HepG2 (cell line): ENCODE data around the gene XRCC2. TPM values are rescaled to one million over a fixed set of nuclear protein-coding genes. Genes with fewer than 3 reads are reported as not detected.
A peak's percentile ranks its signal among the peaks of the same experiment; 100 is the strongest.

Experiments
- AKAP8 ChIP-seq: sonication (generic); formaldehyde crosslinking; IDR thresholded peaks from 2 replicates; pipeline ENCODE4 v1.5.1; 2020; ENCODE audit warnings: mild to moderate bottlenecking, missing genetic modification reagents
- BORCS8-MEF2B ChIP-seq: sonication (generic); formaldehyde crosslinking; IDR thresholded peaks from 2 replicates; pipeline ENCODE4 v1.8.0; 2022; ENCODE audit warnings: mild to moderate bottlenecking, missing genetic modification reagents
- CC2D1A ChIP-seq: sonication (generic); formaldehyde crosslinking; IDR thresholded peaks from 2 replicates; pipeline ENCODE4 v1.8.1; 2023; ENCODE audit warnings: mild to moderate bottlenecking, missing genetic modification reagents
- FIP1L1 ChIP-seq: fragments of 200-400 bp; formaldehyde crosslinking; IDR thresholded peaks from 2 replicates; pipeline ENCODE4 v1.6.1; 2018; ENCODE audit warnings: low read depth, mild to moderate bottlenecking, low read length, moderate library complexity, borderline replicate concordance; ENCODE audit not compliant: insufficient read depth
- HIC2 ChIP-seq: sonication (generic); formaldehyde crosslinking; IDR thresholded peaks from 2 replicates; pipeline ENCODE4 v1.9.0; 2022; ENCODE audit warnings: low read depth, missing genetic modification reagents
- KDM1A ChIP-seq: IDR thresholded peaks from 2 replicates; pipeline ENCODE4 v1.6.1; 2016; ENCODE audit warnings: missing compliant biosample characterization
- NAIF1 ChIP-seq: sonication (generic); formaldehyde crosslinking; IDR thresholded peaks from 2 replicates; pipeline ENCODE4 v1.5.0; 2020; ENCODE audit warnings: mild to moderate bottlenecking, missing genetic modification reagents, borderline replicate concordance
- PAF1 ChIP-seq: IDR thresholded peaks from 2 replicates; pipeline ENCODE4 v1.6.1; 2016; ENCODE audit warnings: missing genetic modification reagents, missing compliant biosample characterization
- PHF21A ChIP-seq: sonication (generic); formaldehyde crosslinking; IDR thresholded peaks from 2 replicates; pipeline ENCODE4 v1.5.0; 2020; ENCODE audit warnings: mild to moderate bottlenecking, missing genetic modification reagents
- TMF1 ChIP-seq: sonication (generic); formaldehyde crosslinking; IDR thresholded peaks from 2 replicates; pipeline ENCODE4 v1.8.1; 2022; ENCODE audit warnings: low read depth, missing genetic modification reagents
- ZBTB7B ChIP-seq: sonication (generic); formaldehyde crosslinking; IDR thresholded peaks from 2 replicates; pipeline ENCODE4 v1.4.0; 2020; ENCODE audit warnings: missing genetic modification reagents
- ZNF124 ChIP-seq: sonication (generic); formaldehyde crosslinking; IDR thresholded peaks from 2 replicates; pipeline ENCODE4 v1.4.0; 2020; ENCODE audit warnings: missing genetic modification reagents
- ZNF136 ChIP-seq: sonication (generic); formaldehyde crosslinking; IDR thresholded peaks from 2 replicates; pipeline ENCODE4 v1.8.1; 2022; ENCODE audit warnings: low read depth, mild to moderate bottlenecking, moderate library complexity, missing genetic modification reagents
- ZNF552 ChIP-seq: sonication (generic); formaldehyde crosslinking; IDR thresholded peaks from 2 replicates; pipeline ENCODE4 v1.9.0; 2022; ENCODE audit warnings: missing genetic modification reagents, mild to moderate bottlenecking, borderline replicate concordance
- ZNF563 ChIP-seq: sonication (generic); formaldehyde crosslinking; IDR thresholded peaks from 2 replicates; pipeline ENCODE4 v1.8.0; 2022; ENCODE audit warnings: mild to moderate bottlenecking, moderate library complexity, missing genetic modification reagents
- ZNF570 ChIP-seq: sonication (generic); formaldehyde crosslinking; IDR thresholded peaks from 2 replicates; pipeline ENCODE4 v1.4.0; 2020; ENCODE audit warnings: mild to moderate bottlenecking, missing genetic modification reagents, borderline replicate concordance
- ZNF703 ChIP-seq: sonication (generic); formaldehyde crosslinking; IDR thresholded peaks from 2 replicates; pipeline ENCODE4 v1.5.1; 2020; ENCODE audit warnings: missing genetic modification reagents, mild to moderate bottlenecking, moderate library complexity, borderline replicate concordance
- ZNF772 ChIP-seq: sonication (generic); formaldehyde crosslinking; IDR thresholded peaks from 2 replicates; pipeline ENCODE4 v1.5.0; 2020; ENCODE audit warnings: mild to moderate bottlenecking, missing genetic modification reagents
- ZNF781 ChIP-seq: sonication (generic); formaldehyde crosslinking; IDR thresholded peaks from 2 replicates; pipeline ENCODE4 v1.5.1; 2020; ENCODE audit warnings: borderline replicate concordance, mild to moderate bottlenecking, missing genetic modification reagents; ENCODE audit errors: not compliant biosample characterization
- polyA plus RNA-seq, 8 experiments: library from polyadenylated mRNA; depleted of rRNA in 3 of 8; stranded (reverse) in 7 of 8; unstranded in 1 of 8; fragments of >200 nt; fragmentation: Illumina TruSeq in 4 of 8; extraction: Trizol in 4 of 8; gene quantifications; 2 replicates each; pipeline versions ENCODE4 v1.2.1 to v1.2.3, GENCODE V29; 2011 to 2016; ENCODE audit warnings: low read depth in 4 of 8, missing spikeins in 1 of 8, mixed read lengths in 1 of 8; ENCODE audit not compliant: insufficient read depth in 1 of 8
- total RNA-seq, 5 experiments: library from RNA; depleted of rRNA; stranded (reverse); fragments of >200 nt; fragmentation: Illumina TruSeq; extraction: Trizol; gene quantifications; 2 replicates each; pipeline ENCODE4 v1.2.3, GENCODE V29; 2016; ENCODE audit warnings: low read depth in 1 of 5
- TF ChIP-seq, protein P1 (sequence below): sonication (generic); formaldehyde crosslinking; IDR thresholded peaks from 2 replicates; pipeline ENCODE4 v1.4.0; 2020; ENCODE audit warnings: mild to moderate bottlenecking, missing genetic modification reagents
- TF ChIP-seq, protein P2 (sequence below): fragments of 450-650 bp; IDR thresholded peaks from 2 replicates; pipeline ENCODE4 v1.6.1; 2017

XRCC2 gene
- total and polyA plus RNA-seq, 2 of the 13 experiments (the other 11 are each of a cell fraction or from before 2014, with no cell fraction given): 3.8 to 14.5 TPM

DNA sequence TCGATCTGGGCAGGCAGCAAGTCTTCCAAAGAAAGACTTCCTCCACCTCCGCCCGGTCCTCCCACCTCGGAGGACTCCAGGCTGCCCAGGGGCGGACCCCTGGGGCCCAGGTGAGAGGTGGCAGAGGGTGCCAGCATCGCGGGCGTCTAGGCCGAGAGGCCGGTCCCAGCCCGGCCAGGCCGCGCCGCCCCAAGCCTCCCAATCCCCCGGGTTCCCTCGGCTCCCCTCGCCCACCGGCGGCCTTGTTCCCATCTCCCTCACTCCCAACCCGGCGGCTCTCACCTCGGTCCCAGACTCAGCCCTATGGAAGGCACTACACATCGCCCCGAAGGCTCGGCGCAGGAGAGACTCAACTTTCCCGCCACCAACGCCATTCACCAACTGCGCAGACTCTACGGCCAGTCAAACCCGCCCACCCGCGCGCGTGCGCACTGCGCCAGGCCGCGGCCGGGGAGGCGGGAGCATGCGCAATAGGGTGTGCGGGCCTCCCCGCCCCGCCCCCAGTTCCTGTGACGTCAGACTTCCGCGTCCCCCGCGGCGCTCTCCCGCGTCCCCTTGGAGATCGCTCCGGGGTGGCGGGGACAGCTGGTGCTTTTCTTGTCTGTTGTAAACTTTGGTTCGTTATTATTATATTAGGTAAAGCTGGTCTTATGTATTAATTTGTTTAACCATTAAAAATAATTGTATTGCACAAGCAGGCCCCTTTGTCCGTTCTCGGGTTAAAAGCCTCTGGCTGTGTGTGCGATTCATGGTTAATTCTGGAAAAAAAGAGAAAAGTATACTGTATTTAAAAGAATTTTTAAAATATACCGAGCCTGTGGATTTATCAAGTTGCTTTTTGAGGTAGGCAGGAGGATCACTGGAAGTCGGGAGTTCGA, at the start of gene XRCC2 (continued):
- TF ChIP-seq ZNF703: no peak
- 0 out of 2 replicates have a peak, but pooled peaks have one; percentile 31 for TF ChIP-seq ZNF570
- no peak for TF ChIP-seq FIP1L1
- TF ChIP-seq HIC2: no peak
- TF ChIP-seq ZBTB7B: no peak
- no peak for TF ChIP-seq NAIF1
- TF ChIP-seq CC2D1A (CRISPR knock-in tag): no peak
- TF ChIP-seq ZNF772 (CRISPR knock-in tag): 0 out of 2 replicates have a peak, but pooled peaks have one; percentile 23
- no peak for TF ChIP-seq PHF21A (CRISPR knock-in tag)
- TF ChIP-seq BORCS8-MEF2B (CRISPR knock-in tag): peak; percentile 60; the same call in 1 of the 2 replicates
- 0 out of 2 replicates have a peak, but pooled peaks have one; percentile 28 for TF ChIP-seq ZNF552 (CRISPR knock-in tag)
- peak; percentile 70; the same call in 1 of the 2 replicates for TF ChIP-seq ZNF563 (CRISPR knock-in tag)
- no peak for TF ChIP-seq AKAP8 (CRISPR knock-in tag)
- no peak for TF ChIP-seq PAF1 (CRISPR knock-in tag)
- TF ChIP-seq, protein P1, sequence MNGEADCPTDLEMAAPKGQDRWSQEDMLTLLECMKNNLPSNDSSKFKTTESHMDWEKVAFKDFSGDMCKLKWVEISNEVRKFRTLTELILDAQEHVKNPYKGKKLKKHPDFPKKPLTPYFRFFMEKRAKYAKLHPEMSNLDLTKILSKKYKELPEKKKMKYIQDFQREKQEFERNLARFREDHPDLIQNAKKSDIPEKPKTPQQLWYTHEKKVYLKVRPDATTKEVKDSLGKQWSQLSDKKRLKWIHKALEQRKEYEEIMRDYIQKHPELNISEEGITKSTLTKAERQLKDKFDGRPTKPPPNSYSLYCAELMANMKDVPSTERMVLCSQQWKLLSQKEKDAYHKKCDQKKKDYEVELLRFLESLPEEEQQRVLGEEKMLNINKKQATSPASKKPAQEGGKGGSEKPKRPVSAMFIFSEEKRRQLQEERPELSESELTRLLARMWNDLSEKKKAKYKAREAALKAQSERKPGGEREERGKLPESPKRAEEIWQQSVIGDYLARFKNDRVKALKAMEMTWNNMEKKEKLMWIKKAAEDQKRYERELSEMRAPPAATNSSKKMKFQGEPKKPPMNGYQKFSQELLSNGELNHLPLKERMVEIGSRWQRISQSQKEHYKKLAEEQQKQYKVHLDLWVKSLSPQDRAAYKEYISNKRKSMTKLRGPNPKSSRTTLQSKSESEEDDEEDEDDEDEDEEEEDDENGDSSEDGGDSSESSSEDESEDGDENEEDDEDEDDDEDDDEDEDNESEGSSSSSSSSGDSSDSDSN (CRISPR knock-in tag): no peak; the same call in 1 of the 2 replicates
- TF ChIP-seq ZNF124: peak; percentile 50; the same call in 1 of the 2 replicates
- peak; percentile 76; the same call in 1 of the 2 replicates for TF ChIP-seq TMF1
- no peak for TF ChIP-seq KDM1A (CRISPR knock-in tag)
- TF ChIP-seq, protein P2, sequence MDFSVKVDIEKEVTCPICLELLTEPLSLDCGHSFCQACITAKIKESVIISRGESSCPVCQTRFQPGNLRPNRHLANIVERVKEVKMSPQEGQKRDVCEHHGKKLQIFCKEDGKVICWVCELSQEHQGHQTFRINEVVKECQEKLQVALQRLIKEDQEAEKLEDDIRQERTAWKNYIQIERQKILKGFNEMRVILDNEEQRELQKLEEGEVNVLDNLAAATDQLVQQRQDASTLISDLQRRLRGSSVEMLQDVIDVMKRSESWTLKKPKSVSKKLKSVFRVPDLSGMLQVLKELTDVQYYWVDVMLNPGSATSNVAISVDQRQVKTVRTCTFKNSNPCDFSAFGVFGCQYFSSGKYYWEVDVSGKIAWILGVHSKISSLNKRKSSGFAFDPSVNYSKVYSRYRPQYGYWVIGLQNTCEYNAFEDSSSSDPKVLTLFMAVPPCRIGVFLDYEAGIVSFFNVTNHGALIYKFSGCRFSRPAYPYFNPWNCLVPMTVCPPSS: no peak
- TF ChIP-seq ZNF781 (CRISPR knock-in tag): peak; percentile 74
- no peak for TF ChIP-seq ZNF136 (CRISPR knock-in tag)
